OCI-LY7 (cell line): Measurements from ENCODE around the gene MAN1C1.

Experiments
- EZH2phosphoT487 ChIP-seq: fragments of 200-600 bp; sonication (generic); IDR thresholded peaks from 2 replicates; pipeline ENCODE4 v1.6.1; 2018; ENCODE audit warnings: low read depth, borderline replicate concordance, mild to moderate bottlenecking, mixed run types, antibody characterized with exemption, low read length, moderate library complexity, mixed read lengths
- TF ChIP-seq, protein P1 (sequence below): fragments of 200-600 bp; sonication (generic); conservative IDR thresholded peaks from 2 replicates; pipeline ENCODE4 v1.5.1; 2014; ENCODE audit warnings: mild to moderate bottlenecking, antibody characterized with exemption, low read length, moderate library complexity, mixed read lengths

DNA sequence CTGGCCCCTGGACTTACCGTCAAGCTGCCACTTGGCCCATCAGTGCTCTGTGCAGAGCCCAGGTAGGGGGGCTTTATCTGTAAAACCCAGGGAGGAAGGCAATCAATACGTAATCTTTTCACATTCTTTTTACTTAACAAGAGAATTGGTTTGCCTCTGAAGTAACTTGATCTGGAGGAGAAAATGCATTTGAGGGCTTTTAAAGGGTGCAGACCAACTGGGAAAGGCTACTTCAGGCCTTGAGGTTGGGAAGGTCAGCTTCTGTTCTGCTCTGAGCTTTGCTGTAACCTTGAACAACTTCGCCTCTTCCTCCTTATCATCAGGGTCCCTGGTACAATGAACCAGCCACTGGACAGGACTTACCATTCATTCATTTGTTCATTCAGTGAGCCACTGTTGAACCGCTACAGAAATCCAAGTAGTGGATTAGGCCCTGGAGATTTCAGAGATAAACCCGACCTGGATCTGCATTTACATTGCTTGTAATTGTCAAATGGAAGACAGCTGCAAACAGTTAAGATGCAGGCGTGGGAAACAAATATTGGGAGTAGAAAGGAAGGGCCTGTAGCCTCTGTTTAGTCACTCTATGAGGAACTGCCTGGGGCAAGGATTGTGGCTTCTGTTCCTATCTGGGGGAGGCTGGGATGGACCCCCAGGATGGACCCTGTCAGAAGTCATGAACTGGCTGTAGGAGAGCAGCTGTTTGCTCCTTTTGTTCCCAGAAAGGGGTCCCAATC lies 90.9 kb downstream of the MAN1C1 start:
- TF ChIP-seq, protein P1, sequence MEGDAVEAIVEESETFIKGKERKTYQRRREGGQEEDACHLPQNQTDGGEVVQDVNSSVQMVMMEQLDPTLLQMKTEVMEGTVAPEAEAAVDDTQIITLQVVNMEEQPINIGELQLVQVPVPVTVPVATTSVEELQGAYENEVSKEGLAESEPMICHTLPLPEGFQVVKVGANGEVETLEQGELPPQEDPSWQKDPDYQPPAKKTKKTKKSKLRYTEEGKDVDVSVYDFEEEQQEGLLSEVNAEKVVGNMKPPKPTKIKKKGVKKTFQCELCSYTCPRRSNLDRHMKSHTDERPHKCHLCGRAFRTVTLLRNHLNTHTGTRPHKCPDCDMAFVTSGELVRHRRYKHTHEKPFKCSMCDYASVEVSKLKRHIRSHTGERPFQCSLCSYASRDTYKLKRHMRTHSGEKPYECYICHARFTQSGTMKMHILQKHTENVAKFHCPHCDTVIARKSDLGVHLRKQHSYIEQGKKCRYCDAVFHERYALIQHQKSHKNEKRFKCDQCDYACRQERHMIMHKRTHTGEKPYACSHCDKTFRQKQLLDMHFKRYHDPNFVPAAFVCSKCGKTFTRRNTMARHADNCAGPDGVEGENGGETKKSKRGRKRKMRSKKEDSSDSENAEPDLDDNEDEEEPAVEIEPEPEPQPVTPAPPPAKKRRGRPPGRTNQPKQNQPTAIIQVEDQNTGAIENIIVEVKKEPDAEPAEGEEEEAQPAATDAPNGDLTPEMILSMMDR, result no peak
- TF ChIP-seq EZH2phosphoT487, result no peak
